ENCODE results near the gene PLEKHA6. TPM values are rescaled to one million over a fixed set of nuclear protein-coding genes. Genes with fewer than 3 reads are reported as not detected.
A peak's percentile ranks its signal among the peaks of the same experiment; 100 is the strongest.
"Not testable (repeated sequence)": the region's sequence is repeated elsewhere in the genome, so short reads cannot be mapped to it uniquely, and the experiment has no call there.

PLEKHA6 gene
- total RNA-seq, 1 experiment from 2014 or later: 0.29 TPM

- no peak for DNase-seq (ENCODE audit: low read depth)
Observed at GRCh38 chr1:204314171-204314892, 45.4 kb downstream of the PLEKHA6 start.

- DNase-seq (ENCODE audit: low read depth): no peak
Observed at GRCh38 chr1:204313675-204314074, 46.1 kb downstream of the PLEKHA6 start.

- DNase-seq (ENCODE audit: low read depth): not testable (repeated sequence)
Observed at GRCh38 chr1:204310970-204311369, 48.8 kb downstream of the PLEKHA6 start.

GRCh38 chr1:204308023-204308628, 51.6 kb downstream of the PLEKHA6 start:
- no peak for DNase-seq (ENCODE audit: low read depth)

- no peak for DNase-seq (ENCODE audit: low read depth)
Observed at GRCh38 chr1:204307334-204307883, 52.3 kb downstream of the PLEKHA6 start.

GRCh38 chr1:204306076-204306475, 53.7 kb downstream of the PLEKHA6 start:
- no peak for DNase-seq (ENCODE audit: low read depth)

- peak; percentile 31 for DNase-seq (ENCODE audit: low read depth)
Observed at GRCh38 chr1:204304067-204304466, 55.7 kb downstream of the PLEKHA6 start.

GRCh38 chr1:204302769-204303168, 57.0 kb downstream of the PLEKHA6 start:
- no peak for DNase-seq (ENCODE audit: low read depth)

- DNase-seq (ENCODE audit: low read depth): no peak
Observed at GRCh38 chr1:204301171-204301957, 58.4 kb downstream of the PLEKHA6 start.

- DNase-seq (ENCODE audit: low read depth): no peak
Observed at GRCh38 chr1:204299814-204300365, 59.8 kb downstream of the PLEKHA6 start.

GRCh38 chr1:204296431-204296988, 63.2 kb downstream of the PLEKHA6 start:
- peak; percentile 38 for DNase-seq (ENCODE audit: low read depth)

- peak; percentile 42 for DNase-seq (ENCODE audit: low read depth)
Observed at GRCh38 chr1:204295671-204296070, 64.1 kb downstream of the PLEKHA6 start.

- peak; percentile 88 for DNase-seq (ENCODE audit: low read depth)
Observed at GRCh38 chr1:204294357-204294756, 65.4 kb downstream of the PLEKHA6 start.

GRCh38 chr1:204293605-204294337, 66.0 kb downstream of the PLEKHA6 start:
- no peak for DNase-seq (ENCODE audit: low read depth)

GRCh38 chr1:204292740-204293139, 67.0 kb downstream of the PLEKHA6 start:
- DNase-seq (ENCODE audit: low read depth): no peak

- DNase-seq (ENCODE audit: low read depth): no peak
Observed at GRCh38 chr1:204289280-204289679, 70.4 kb downstream of the PLEKHA6 start.

- DNase-seq (ENCODE audit: low read depth): peak; percentile 57
Observed at GRCh38 chr1:204288021-204288588, 71.6 kb downstream of the PLEKHA6 start.

- DNase-seq (ENCODE audit: low read depth): no peak
Observed at GRCh38 chr1:204287466-204287891, 72.2 kb downstream of the PLEKHA6 start.

GRCh38 chr1:204286831-204287421, 72.8 kb downstream of the PLEKHA6 start:
- DNase-seq (ENCODE audit: low read depth): peak; percentile 21

- DNase-seq (ENCODE audit: low read depth): no peak
Observed at GRCh38 chr1:204286315-204286714, 73.4 kb downstream of the PLEKHA6 start.
